Measurements from ENCODE around the gene SRPRA. TPM values are rescaled to one million over a fixed set of nuclear protein-coding genes. Genes with fewer than 3 reads are reported as not detected.
A peak's percentile ranks its signal among the peaks of the same experiment; 100 is the strongest.
"Not testable (repeated sequence)": the region's sequence is repeated elsewhere in the genome, so short reads cannot be mapped to it uniquely, and the experiment has no call there.

SRPRA gene
- total RNA-seq, 1 donor from 2014 or later = 54.8 TPM

GRCh38 chr11:126312961-126313360 is 44.3 kb upstream of the SRPRA start:
- Mint-ChIP-seq H3K27ac (ENCODE audit: unreplicated experiment) (no peak overlapping the region), H3K27me3 (ENCODE audit: unreplicated experiment) (no peaks in the 10 kb centered on the region), H3K36me3 (ENCODE audit: low read depth, unreplicated experiment) (peaks cover 12% of the 10 kb centered on the region), H3K9me3 (ENCODE audit: unreplicated experiment) (no peaks in the 10 kb centered on the region), H3K4me3 (ENCODE audit: unreplicated experiment) (no peak overlapping the region), H3K4me1 (ENCODE audit: unreplicated experiment) (peaks cover 16% of the 10 kb centered on the region)
- TF ChIP-seq CTCF (IDR thresholded peaks at IDR 0.05; ENCODE audit: unreplicated experiment) = no peak
- DNase-seq (ENCODE audit: low spot score) = no peak

- Mint-ChIP-seq H3K27ac (ENCODE audit: unreplicated experiment) (no peak overlapping the region), H3K27me3 (ENCODE audit: unreplicated experiment) (no peaks in the 10 kb centered on the region), H3K9me3 (ENCODE audit: unreplicated experiment) (no peaks in the 10 kb centered on the region), H3K4me1 (ENCODE audit: unreplicated experiment) (peaks cover 7% of the 10 kb centered on the region), H3K36me3 (ENCODE audit: low read depth, unreplicated experiment) (peaks cover 8% of the 10 kb centered on the region), H3K4me3 (ENCODE audit: unreplicated experiment) (no peak overlapping the region)
- TF ChIP-seq CTCF (IDR thresholded peaks at IDR 0.05; ENCODE audit: unreplicated experiment) = no peak
- no peak for DNase-seq (ENCODE audit: low spot score)
Measured at GRCh38 chr11:126311401-126312291, 43.0 kb upstream of the SRPRA start.

GRCh38 chr11:126310992-126311310 is 42.3 kb upstream of the SRPRA start:
- Mint-ChIP-seq H3K27ac (ENCODE audit: unreplicated experiment) (no peak overlapping the region), H3K9me3 (ENCODE audit: unreplicated experiment) (no peaks in the 10 kb centered on the region), H3K4me3 (ENCODE audit: unreplicated experiment) (no peak overlapping the region), H3K27me3 (ENCODE audit: unreplicated experiment) (no peaks in the 10 kb centered on the region), H3K4me1 (ENCODE audit: unreplicated experiment) (peaks cover 2% of the 10 kb centered on the region), H3K36me3 (ENCODE audit: low read depth, unreplicated experiment) (peaks cover 4% of the 10 kb centered on the region)
- no peak for TF ChIP-seq CTCF (IDR thresholded peaks at IDR 0.05; ENCODE audit: unreplicated experiment)
- DNase-seq (ENCODE audit: low spot score) = no peak

GRCh38 chr11:126310200-126310991 is 41.7 kb upstream of the SRPRA start:
- Mint-ChIP-seq H3K27ac (ENCODE audit: unreplicated experiment) (no peak overlapping the region), H3K4me1 (ENCODE audit: unreplicated experiment) (no peaks in the 10 kb centered on the region), H3K36me3 (ENCODE audit: low read depth, unreplicated experiment) (peaks cover 4% of the 10 kb centered on the region), H3K4me3 (ENCODE audit: unreplicated experiment) (no peak overlapping the region), H3K27me3 (ENCODE audit: unreplicated experiment) (no peaks in the 10 kb centered on the region), H3K9me3 (ENCODE audit: unreplicated experiment) (no peaks in the 10 kb centered on the region)
- peak; percentile 75 for TF ChIP-seq CTCF (IDR thresholded peaks at IDR 0.05; ENCODE audit: unreplicated experiment)
- peak; percentile 85 for DNase-seq (ENCODE audit: low spot score)

- H3K4me1 Mint-ChIP-seq (ENCODE audit: unreplicated experiment); H3K27ac Mint-ChIP-seq (ENCODE audit: unreplicated experiment); H3K36me3 Mint-ChIP-seq (ENCODE audit: low read depth, unreplicated experiment); H3K27me3 Mint-ChIP-seq (ENCODE audit: unreplicated experiment); DNase-seq (ENCODE audit: low spot score); H3K4me3 Mint-ChIP-seq (ENCODE audit: unreplicated experiment); H3K9me3 Mint-ChIP-seq (ENCODE audit: unreplicated experiment): not testable (repeated sequence)
Measured at GRCh38 chr11:126308771-126309170, 40.1 kb upstream of the SRPRA start.
